Thymus (tissue), 11 donors: ENCODE results near the gene GNG13. TPM values are rescaled to one million over a fixed set of nuclear protein-coding genes. Genes with fewer than 3 reads are reported as not detected.

Experiments used
- DNase-seq, 9 donors: peaks; one replicate each; pipeline ENCODE4 v3.0.0-alpha.2; 2013; ENCODE audit warnings: low spot score in 9 of 9, low read depth in 6 of 9, missing footprints in 1 of 9
- H3K27ac ChIP-seq, 2 donors: one replicate each; pipeline ENCODE4 v1.5.1; 2013; ENCODE audit warnings: control low read depth in 1 of 2, low read depth in 1 of 2, low read length in 1 of 2, mild to moderate bottlenecking in 1 of 2, moderate library complexity in 1 of 2
- H3K27me3 ChIP-seq, 2 donors: one replicate each; pipeline ENCODE4 v1.5.1; 2013; ENCODE audit warnings: low read length in 1 of 2; ENCODE audit not compliant: control insufficient read depth in 2 of 2, insufficient read depth in 1 of 2
- H3K36me3 ChIP-seq, 2 donors: one replicate each; pipeline ENCODE4 v1.5.1; 2013; ENCODE audit warnings: low read length in 1 of 2, mild to moderate bottlenecking in 1 of 2, moderate library complexity in 1 of 2; ENCODE audit not compliant: control insufficient read depth in 2 of 2, insufficient read depth in 2 of 2
- H3K4me1 ChIP-seq, 2 donors: one replicate each; pipeline ENCODE4 v1.5.1; 2013; ENCODE audit warnings: low read length in 2 of 2; ENCODE audit not compliant: control insufficient read depth in 2 of 2, insufficient read depth in 2 of 2
- H3K4me3 ChIP-seq, 2 donors: one replicate each; pipeline ENCODE4 v1.5.1; 2013; ENCODE audit warnings: low read length in 2 of 2, control low read depth in 1 of 2, mild to moderate bottlenecking in 1 of 2
- H3K9me3 ChIP-seq, 2 donors: one replicate each; pipeline ENCODE4 v1.5.1; 2013; ENCODE audit warnings: low read length in 1 of 2, mild to moderate bottlenecking in 1 of 2; ENCODE audit not compliant: control insufficient read depth in 2 of 2, insufficient read depth in 1 of 2
- WGBS: extraction: QIAGEN DNeasy Blood & Tissue Kit; methylation state at CpG from one replicate; pipeline ENCODE4 v1.1.7; 2013; 5-methylcytosine and 5-hydroxymethylcytosine counted together
- polyA plus RNA-seq: library from polyadenylated mRNA; stranded (reverse); fragments of 200-250 nt; gene quantifications from one replicate; pipeline ENCODE4 v1.2.3, GENCODE V29; 2013
- total RNA-seq: library from RNA; stranded (reverse); fragments of 120-200 nt; gene quantifications from one replicate; pipeline ENCODE4 v1.2.4, GENCODE V29; 2013
- donor health status: healthy.

GNG13 gene
- total and polyA plus RNA-seq, 2 donors: 0.55 TPM; not detected in 1

DNA sequence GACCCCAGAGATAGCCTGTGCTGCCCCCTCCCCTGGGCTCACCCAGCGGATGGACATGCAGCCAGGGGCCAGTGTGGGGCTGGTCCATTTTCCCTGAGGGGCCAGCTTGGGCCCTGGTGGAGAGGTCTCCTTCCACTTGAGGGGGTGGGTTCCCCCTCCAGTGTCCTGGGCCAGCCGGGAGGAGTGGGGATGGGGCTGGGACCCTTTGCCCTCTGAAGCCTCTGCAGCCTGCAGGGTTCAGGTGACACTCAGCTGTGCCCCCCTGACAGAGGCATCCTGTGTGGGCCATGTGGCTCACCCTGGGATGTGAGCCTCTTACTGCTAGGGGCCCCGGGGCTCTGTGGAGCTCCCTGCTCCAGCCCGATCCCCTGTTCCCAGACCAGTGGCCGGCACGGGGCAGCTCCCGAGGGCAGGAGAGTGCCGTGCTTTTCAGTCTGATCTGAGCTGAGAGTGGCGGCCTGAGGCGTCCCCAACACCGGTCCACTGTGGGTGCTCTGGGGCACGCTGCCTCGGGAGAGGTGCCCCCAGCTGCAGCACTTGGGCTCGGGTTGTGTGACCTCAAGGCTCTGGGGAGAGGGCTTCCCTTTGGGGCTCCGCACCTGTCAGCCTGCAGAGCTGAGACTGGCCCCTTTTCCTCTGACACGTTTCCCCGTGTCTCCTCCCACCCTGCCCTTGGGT is 439 bp upstream of the GNG13 start:
- Histone ChIP-seq H3K27me3 (peaks cover 28 to 53% of the 10 kb centered on the region in 2 donors), H3K27ac (peak overlapping the region in 1 of 2 donors; percentile 43), H3K4me1 (peaks cover 29 to 52% of the 10 kb centered on the region in 2 donors), H3K36me3 (peaks cover 5 to 20% of the 10 kb centered on the region in 2 donors), H3K9me3 (peaks cover 3 to 9% of the 10 kb centered on the region in 2 donors), H3K4me3 (no peak overlapping the region)
- DNase-seq: peak in 2 of 9 donors; percentile 35 to 58
- WGBS: 18% methylated on average over 17 of the region's 17 CpGs

DNA sequence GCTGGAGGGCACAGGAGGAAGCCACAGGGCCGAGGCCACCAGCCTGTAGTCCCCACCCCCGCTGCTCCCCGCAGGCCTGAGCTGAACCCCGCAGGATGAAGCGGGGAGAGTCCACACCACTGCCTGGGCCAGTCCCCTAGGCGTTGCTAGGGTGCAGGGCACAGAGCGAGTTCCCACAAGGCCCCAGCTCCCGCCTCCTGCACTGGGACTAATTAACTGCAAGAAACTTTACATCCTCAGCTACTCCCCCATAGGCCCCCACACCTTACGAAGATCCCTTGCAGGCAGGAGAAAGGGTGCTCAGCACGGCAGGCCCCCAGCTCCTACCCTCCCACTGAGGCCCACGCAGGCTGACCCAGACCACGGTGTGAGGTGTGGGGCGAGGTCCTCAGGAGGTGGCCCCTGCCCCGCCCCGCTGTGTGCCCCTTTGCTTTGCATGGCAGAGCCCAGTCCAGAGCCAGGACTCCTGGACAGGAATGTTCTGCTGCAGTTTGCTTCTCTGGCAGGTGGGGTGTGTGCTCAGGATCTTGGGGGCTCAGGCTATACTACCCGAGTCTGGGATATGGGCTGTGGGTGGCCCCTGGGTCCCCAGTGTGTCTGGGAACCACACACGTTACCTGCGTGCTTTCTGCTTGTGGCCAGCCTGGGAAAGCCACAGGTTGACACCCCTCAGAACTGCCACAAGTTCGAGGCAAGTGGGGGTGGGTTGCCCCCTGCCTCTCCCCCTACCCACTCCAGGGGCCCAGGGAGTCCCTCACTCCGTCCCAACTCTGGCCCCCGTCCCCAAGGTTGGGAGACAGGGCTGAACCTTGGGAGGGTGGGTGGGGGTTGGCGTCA is 1.2 kb downstream of the GNG13 start:
- H3K36me3 ChIP-seq: peaks cover 5 to 26% of the 10 kb centered on the region in 2 donors
- H3K27ac ChIP-seq: no peak overlapping the region
- H3K27me3 ChIP-seq: peaks cover 28 to 52% of the 10 kb centered on the region in 2 donors
- WGBS: 73% methylated on average over 22 of the region's 22 CpGs
- peaks cover 18 to 35% of the 10 kb centered on the region in 2 donors for H3K4me1 ChIP-seq
- DNase-seq: no peak
- H3K9me3 ChIP-seq: peaks cover 3 to 9% of the 10 kb centered on the region in 2 donors
- no peak overlapping the region for H3K4me3 ChIP-seq

GRCh38 chr16:798666-799065 is 1.9 kb downstream of the GNG13 start:
- Histone ChIP-seq H3K36me3 (peaks cover 5 to 31% of the 10 kb centered on the region in 2 donors), H3K4me3 (no peak overlapping the region), H3K9me3 (peaks cover 3 to 9% of the 10 kb centered on the region in 2 donors), H3K4me1 (peaks cover 16 to 31% of the 10 kb centered on the region in 2 donors), H3K27ac (no peak overlapping the region), H3K27me3 (peaks cover 28 to 50% of the 10 kb centered on the region in 2 donors)
- 95% methylated on average over 19 of the region's 19 CpGs for WGBS
- DNase-seq: no peak

DNA sequence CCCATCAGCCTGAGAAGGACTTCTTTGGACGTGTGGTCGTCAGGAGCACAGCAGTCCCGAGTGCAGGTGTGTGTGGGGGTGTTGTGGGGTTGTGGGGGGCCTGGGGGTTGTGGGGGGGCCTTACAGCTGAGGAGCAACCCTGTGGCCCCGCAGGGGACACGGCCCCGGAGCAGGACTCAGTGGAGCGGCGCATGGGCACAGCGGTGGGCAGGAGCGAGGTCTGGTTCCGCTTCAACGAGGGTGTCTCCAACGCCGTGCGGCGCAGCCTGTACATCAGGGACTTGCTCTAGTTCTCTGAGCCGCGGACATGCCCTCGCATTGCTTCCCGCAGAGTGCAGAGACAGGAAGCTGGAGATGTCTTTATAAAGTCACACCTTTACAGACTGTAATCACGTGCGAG is 2.8 kb downstream of the GNG13 start:
- 96% methylated on average over 22 of the region's 22 CpGs for WGBS
- peaks cover 3 to 9% of the 10 kb centered on the region in 2 donors for H3K9me3 ChIP-seq
- H3K27me3 ChIP-seq: peaks cover 28 to 43% of the 10 kb centered on the region in 2 donors
- H3K27ac ChIP-seq: no peak overlapping the region
- H3K36me3 ChIP-seq: peaks cover 10 to 41% of the 10 kb centered on the region in 2 donors
- H3K4me3 ChIP-seq: no peak overlapping the region
- H3K4me1 ChIP-seq: peaks cover 12 to 21% of the 10 kb centered on the region in 2 donors
- no peak for DNase-seq

DNA sequence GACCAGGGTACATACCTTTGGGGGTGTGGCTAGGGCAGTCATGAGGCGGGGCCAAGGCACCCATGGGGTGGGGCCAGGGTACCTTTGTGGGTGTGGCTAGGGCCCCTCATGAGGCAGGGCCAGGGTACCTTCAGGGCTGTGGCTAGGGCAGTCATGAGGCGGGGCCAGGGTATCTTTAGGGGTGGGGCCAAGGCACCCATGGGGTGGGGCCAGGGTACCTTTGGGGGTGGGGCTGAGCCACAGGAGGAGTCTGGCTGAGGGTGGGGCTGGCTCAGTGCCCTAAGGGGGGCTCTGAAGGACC is 3.5 kb downstream of the GNG13 start:
- peaks cover 3 to 9% of the 10 kb centered on the region in 2 donors for H3K9me3 ChIP-seq
- no peak for DNase-seq
- H3K27me3 ChIP-seq: peaks cover 28 to 37% of the 10 kb centered on the region in 2 donors
- no peak overlapping the region for H3K4me3 ChIP-seq
- H3K4me1 ChIP-seq: peaks cover 12 to 15% of the 10 kb centered on the region in 2 donors
- peaks cover 14 to 47% of the 10 kb centered on the region in 2 donors for H3K36me3 ChIP-seq
- no peak overlapping the region for H3K27ac ChIP-seq
- WGBS: 98% methylated on average over 2 of the region's 2 CpGs

DNA sequence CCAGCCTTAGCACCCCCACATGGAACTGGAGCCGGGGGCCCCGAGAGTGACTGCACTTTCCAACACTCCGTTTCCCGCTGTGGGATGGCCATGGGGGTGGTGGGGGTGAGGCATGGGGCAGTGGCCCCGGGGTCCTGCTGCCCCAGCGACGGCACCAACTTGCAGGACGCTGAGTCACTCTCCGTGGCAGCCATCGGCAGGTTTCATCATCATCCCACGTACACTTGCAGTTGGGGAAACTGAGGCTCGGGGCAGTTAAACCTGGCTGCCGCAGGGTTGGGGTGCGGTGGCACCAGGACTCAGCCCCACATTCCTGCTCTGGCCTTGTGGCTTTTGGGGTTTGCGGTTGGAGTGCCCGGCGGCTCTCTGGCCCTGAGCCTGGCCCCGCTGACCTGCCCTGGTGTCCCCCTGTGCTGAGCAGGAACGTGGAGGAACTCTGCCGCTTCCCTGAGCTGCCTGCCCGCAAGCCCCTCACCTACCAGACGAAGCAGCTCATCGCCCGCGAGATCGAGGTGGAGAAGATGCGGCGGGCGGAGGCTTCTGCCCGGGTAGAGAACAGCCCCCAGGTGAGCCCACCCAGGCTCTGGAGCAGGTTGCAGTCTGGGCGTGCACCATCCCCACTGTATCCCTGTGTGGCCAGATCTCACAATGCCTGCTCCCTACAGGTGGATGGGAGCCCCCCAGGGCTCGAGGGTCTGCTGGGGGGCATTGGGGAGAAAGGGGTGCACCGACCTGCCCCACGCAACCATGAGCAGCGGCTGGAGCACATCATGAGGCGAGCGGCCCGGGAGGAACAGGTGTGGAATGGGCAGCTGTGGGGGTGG is 4.0 kb downstream of the GNG13 start:
- peaks cover 3 to 9% of the 10 kb centered on the region in 2 donors for H3K9me3 ChIP-seq
- peaks cover 27 to 31% of the 10 kb centered on the region in 2 donors for H3K27me3 ChIP-seq
- peaks cover 8 to 10% of the 10 kb centered on the region in 2 donors for H3K4me1 ChIP-seq
- H3K4me3 ChIP-seq: no peak overlapping the region
- 97% methylated on average over 38 of the region's 38 CpGs for WGBS
- H3K36me3 ChIP-seq: peaks cover 19 to 53% of the 10 kb centered on the region in 2 donors
- no peak overlapping the region for H3K27ac ChIP-seq
- no peak for DNase-seq

DNA sequence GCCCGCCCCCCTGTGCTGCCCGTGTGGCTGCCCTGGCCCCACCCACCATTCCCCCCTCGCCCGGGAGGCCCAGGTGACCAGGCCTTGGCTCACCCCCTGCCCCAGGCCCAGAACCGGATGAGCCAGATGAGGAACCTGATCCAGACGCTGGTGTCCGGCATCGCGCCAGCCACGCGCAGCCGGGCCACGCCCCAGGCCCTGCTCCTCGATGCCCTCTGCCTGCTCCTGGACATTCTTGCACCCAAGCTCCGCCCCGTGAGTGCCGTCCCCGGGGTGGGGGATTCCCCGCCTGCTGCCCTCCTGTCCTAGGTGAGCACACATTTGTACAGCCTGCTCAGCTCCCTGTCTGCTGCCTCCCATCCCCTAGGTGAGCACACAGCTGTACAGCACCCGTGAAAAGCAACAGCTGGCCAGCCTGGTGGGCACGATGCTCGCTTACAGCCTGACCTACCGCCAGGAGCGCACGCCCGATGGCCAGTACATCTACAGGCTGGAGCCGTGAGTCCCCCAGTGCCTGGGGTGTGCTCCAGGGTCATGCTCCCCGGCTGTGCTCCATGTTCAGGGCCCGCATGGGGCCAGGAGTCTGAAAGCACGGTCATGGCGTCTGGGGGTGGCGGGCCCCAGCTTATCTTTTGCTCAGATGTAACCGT is 4.8 kb downstream of the GNG13 start:
- peaks cover 2 to 6% of the 10 kb centered on the region in 2 donors for H3K4me1 ChIP-seq
- no peak overlapping the region for H3K27ac ChIP-seq
- H3K4me3 ChIP-seq: no peak overlapping the region
- H3K36me3 ChIP-seq: peaks cover 21 to 55% of the 10 kb centered on the region in 2 donors
- WGBS: 97% methylated on average over 33 of the region's 33 CpGs
- peaks cover 19 to 23% of the 10 kb centered on the region in 2 donors for H3K27me3 ChIP-seq
- DNase-seq: no peak
- H3K9me3 ChIP-seq: peaks cover 2 to 3% of the 10 kb centered on the region in 2 donors

DNA sequence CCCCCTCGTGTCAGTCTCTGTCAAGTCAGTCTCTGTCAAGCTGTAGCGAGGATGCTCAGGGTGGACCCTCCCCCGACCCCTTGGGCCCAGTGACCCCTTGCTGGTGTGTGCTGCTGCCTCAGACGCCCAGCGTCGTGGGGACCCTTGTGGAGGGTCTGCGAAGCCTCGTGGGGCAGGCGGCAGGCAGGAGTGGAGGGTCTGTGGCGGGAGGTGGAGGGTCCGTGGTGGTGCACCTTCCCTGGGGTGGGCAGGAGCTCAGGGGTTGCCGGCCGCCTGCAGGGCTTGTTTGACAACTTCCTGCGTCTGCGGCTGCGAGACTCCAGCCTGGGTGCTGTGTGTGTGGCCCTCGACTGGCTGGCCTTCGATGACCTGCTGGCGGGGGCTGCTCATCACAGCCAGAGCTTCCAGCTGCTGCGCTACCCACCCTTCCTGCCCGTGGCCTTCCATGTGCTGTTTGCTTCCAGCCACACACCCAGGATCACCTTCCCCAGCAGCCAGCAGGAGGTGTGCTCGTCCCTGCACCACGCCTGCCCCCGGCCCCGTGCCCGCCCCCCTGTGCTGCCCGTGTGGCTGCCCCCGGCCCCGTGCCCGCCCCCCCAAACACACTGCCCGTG is 5.6 kb downstream of the GNG13 start:
- H3K27ac ChIP-seq: no peak overlapping the region
- no peak for DNase-seq
- no peaks in the 10 kb centered on the region for H3K4me1 ChIP-seq
- peaks cover 0 to 3% of the 10 kb centered on the region in 2 donors for H3K9me3 ChIP-seq
- H3K27me3 ChIP-seq: peaks cover 11 to 16% of the 10 kb centered on the region in 2 donors
- no peak overlapping the region for H3K4me3 ChIP-seq
- H3K36me3 ChIP-seq: peaks cover 24 to 55% of the 10 kb centered on the region in 2 donors
- 93% methylated on average over 31 of the region's 31 CpGs for WGBS
